ENCODE measurements around the gene FSD1L. TPM values are rescaled to one million over a fixed set of nuclear protein-coding genes. Genes with fewer than 3 reads are reported as not detected.

FSD1L gene
- total RNA-seq, 1 donor from 2014 or later: 146 TPM

GRCh38 chr9:105436783-105437182, 11.1 kb upstream of the FSD1L start:
- DNase-seq: no peak

GRCh38 chr9:105437704-105438103, 10.1 kb upstream of the FSD1L start:
- DNase-seq: no peak

- no peak for DNase-seq
Measured at GRCh38 chr9:105438141-105438806, 9.6 kb upstream of the FSD1L start.

GRCh38 chr9:105439428-105439827, 8.4 kb upstream of the FSD1L start:
- no peak for DNase-seq

GRCh38 chr9:105441616-105442160, 6.1 kb upstream of the FSD1L start:
- DNase-seq: no peak

GRCh38 chr9:105443121-105443520, 4.7 kb upstream of the FSD1L start:
- no peak for DNase-seq

- DNase-seq: no peak
Measured at GRCh38 chr9:105444130-105444529, 3.7 kb upstream of the FSD1L start.

- no peak for DNase-seq
Measured at GRCh38 chr9:105445203-105445881, 2.5 kb upstream of the FSD1L start.

- no peak for DNase-seq
Measured at GRCh38 chr9:105447386-105447813, 434 bp upstream of the FSD1L start.

GRCh38 chr9:105449081-105449480, 1.2 kb downstream of the FSD1L start:
- DNase-seq: no peak

- no peak for DNase-seq
Measured at GRCh38 chr9:105452185-105452584, 4.4 kb downstream of the FSD1L start.

GRCh38 chr9:105455836-105456475, 8.1 kb downstream of the FSD1L start:
- no peak for DNase-seq

- DNase-seq: no peak
Measured at GRCh38 chr9:105457560-105458294, 9.9 kb downstream of the FSD1L start.

GRCh38 chr9:105458404-105458803, 10.6 kb downstream of the FSD1L start:
- DNase-seq: no peak

GRCh38 chr9:105459336-105459735, 11.5 kb downstream of the FSD1L start:
- DNase-seq: no peak

- no peak for DNase-seq
Measured at GRCh38 chr9:105466898-105467455, 19.1 kb downstream of the FSD1L start.

- no peak for DNase-seq
Measured at GRCh38 chr9:105468875-105469274, 21.0 kb downstream of the FSD1L start.

GRCh38 chr9:105473221-105473620, 25.4 kb downstream of the FSD1L start:
- DNase-seq: no peak

GRCh38 chr9:105475302-105475701, 27.5 kb downstream of the FSD1L start:
- no peak for DNase-seq

- no peak for DNase-seq
Measured at GRCh38 chr9:105479846-105480245, 32.0 kb downstream of the FSD1L start.

- DNase-seq: no peak
Measured at GRCh38 chr9:105483618-105484017, 35.8 kb downstream of the FSD1L start.

- DNase-seq: no peak
Measured at GRCh38 chr9:105484226-105484625, 36.4 kb downstream of the FSD1L start.
